ENCODE measurements around the gene KDM6B. TPM values are rescaled to one million over a fixed set of nuclear protein-coding genes. Genes with fewer than 3 reads are reported as not detected.

Gene KDM6B
- total RNA-seq, 1 experiment from 2014 or later: 19.9 TPM

GRCh38 chr17:7849130-7849750 is 15.2 kb downstream of the KDM6B start:
- no TSS peak for BruUV-seq (replicated peaks)
- Histone ChIP-seq H3K4me3 (ENCODE audit: low read depth in 2 of 2, low read length in 2 of 2) (no peak overlapping the region), H3K4me1 (ENCODE audit: control insufficient read depth, insufficient read depth, low read length) (peaks cover 8% of the 10 kb centered on the region; the same call in 1 of the 2 replicates), H3K36me3 (ENCODE audit: control insufficient read depth, insufficient read depth, low read length) (no peaks in the 10 kb centered on the region), H3K27me3 (ENCODE audit: control insufficient read depth, insufficient read depth, low read length) (no peaks in the 10 kb centered on the region), H3K9me3 (ENCODE audit: control insufficient read depth, insufficient read depth, low read depth, low read length) (no peaks in the 10 kb centered on the region), H3K27ac (ENCODE audit: low read length) (no peak overlapping the region)
- ChIA-PET POLR2A (no interaction called here), CTCF (interaction anchor here (0.6 kb wide), 1 partner anchor 162 kb away, joined by 3 read pairs; the partner anchor contains the start of gene TP53)
- DNase-seq (ENCODE audit: low read depth, low spot score) (no peak), ATAC-seq (no peak)
- intact Hi-C loops (cut with micrococcal nuclease; ENCODE audit: unreplicated experiment) (no loop called here), in situ Hi-C loops (cut with HindIII; ENCODE audit: low pct_unique_long_range_greater_than_20kb, low sequenced_read_pairs) (no loop called here)
- no peak for TF ChIP-seq CTCF (IDR thresholded peaks at IDR 0.05)
- TF ChIP-seq SIN3A (IDR thresholded peaks at IDR 0.05; ENCODE audit: borderline replicate concordance, insufficient read depth, low read depth, low read length): no peak
- TF ChIP-seq POLR2AphosphoS5 (IDR thresholded peaks at IDR 0.05; ENCODE audit: low read depth, low read length): no peak
- no peak for TF ChIP-seq TCF7L2 (IDR thresholded peaks at IDR 0.05; ENCODE audit: low read depth, low read length)
- TF ChIP-seq REST (IDR thresholded peaks at IDR 0.05; ENCODE audit: insufficient read depth in 1 of 2, low read depth in 2 of 2, low read length in 1 of 2): no peak

DNA sequence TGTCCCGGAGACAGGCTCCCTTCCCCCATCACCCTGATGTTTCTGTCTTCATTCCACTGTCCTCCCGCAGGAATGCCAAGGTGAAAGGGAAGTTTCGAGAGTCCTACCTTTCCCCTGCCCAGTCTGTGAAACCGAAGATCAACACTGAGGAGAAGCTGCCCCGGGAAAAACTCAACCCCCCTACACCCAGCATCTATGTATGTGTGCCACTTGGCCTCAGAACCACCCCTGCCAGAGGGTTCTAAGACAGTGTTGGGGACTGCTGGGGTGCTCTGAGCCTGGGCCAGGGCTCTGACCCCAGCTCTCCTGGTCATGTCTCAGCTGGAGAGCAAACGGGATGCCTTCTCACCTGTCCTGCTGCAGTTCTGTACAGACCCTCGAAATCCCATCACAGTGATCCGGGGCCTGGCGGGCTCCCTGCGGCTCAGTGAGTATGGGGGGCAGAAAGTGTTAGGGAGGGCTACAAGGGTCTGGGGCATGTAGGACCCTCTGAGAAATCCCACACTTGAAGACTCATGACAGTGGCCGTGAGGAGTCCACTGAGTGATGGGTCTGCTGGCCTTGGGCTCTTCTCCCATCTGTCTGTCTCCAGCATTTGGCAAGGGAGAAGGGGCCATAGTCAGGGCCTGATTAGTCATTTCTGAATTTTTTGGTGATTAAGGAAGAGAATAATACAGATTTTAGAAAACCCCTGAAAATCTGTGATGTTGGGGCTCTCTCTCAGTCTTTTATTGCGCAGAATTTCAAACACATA is 15.9 kb downstream of the KDM6B start:
- H3K9me3 ChIP-seq (ENCODE audit: control insufficient read depth, insufficient read depth, low read depth, low read length): no peaks in the 10 kb centered on the region
- H3K27me3 ChIP-seq (ENCODE audit: control insufficient read depth, insufficient read depth, low read length): no peaks in the 10 kb centered on the region
- peaks cover 8% of the 10 kb centered on the region; the same call in 1 of the 2 replicates for H3K4me1 ChIP-seq (ENCODE audit: control insufficient read depth, insufficient read depth, low read length)
- CTCF ChIA-PET: interaction anchor here (0.6 kb wide), 1 partner anchor 163 kb away, joined by 3 read pairs; the partner anchor contains the start of gene TP53
- in situ Hi-C loops (cut with HindIII; ENCODE audit: low pct_unique_long_range_greater_than_20kb, low sequenced_read_pairs) (no loop called here), intact Hi-C loops (cut with micrococcal nuclease; ENCODE audit: unreplicated experiment) (loop anchor here (10.0 kb wide), 1 partner anchor 105 kb away; no protein-coding TSS in a partner anchor)
- no peak overlapping the region for H3K27ac ChIP-seq (ENCODE audit: low read length)
- no TSS peak for BruUV-seq (replicated peaks)
- H3K36me3 ChIP-seq (ENCODE audit: control insufficient read depth, insufficient read depth, low read length): no peaks in the 10 kb centered on the region
- H3K4me3 ChIP-seq (ENCODE audit: low read depth in 2 of 2, low read length in 2 of 2): no peak overlapping the region
- no peak for TF ChIP-seq POLR2AphosphoS5 (IDR thresholded peaks at IDR 0.05; ENCODE audit: low read depth, low read length)
- no peak for TF ChIP-seq TCF7L2 (IDR thresholded peaks at IDR 0.05; ENCODE audit: low read depth, low read length)
- TF ChIP-seq CTCF (IDR thresholded peaks at IDR 0.05): no peak
- no peak for TF ChIP-seq SIN3A (IDR thresholded peaks at IDR 0.05; ENCODE audit: borderline replicate concordance, insufficient read depth, low read depth, low read length)
- no peak for TF ChIP-seq REST (IDR thresholded peaks at IDR 0.05; ENCODE audit: insufficient read depth in 1 of 2, low read depth in 2 of 2, low read length in 1 of 2)
- ATAC-seq: no peak
- DNase-seq (ENCODE audit: low read depth, low spot score): no peak
- POLR2A ChIA-PET: interaction anchor here (0.6 kb wide), 1 partner anchor 139 kb away, joined by 3 read pairs; no protein-coding TSS in a partner anchor

Data from Panc1 (cell line).